HEK293T (cell line): ENCODE measurements around the gene XIRP2.

Experiments used
- ARNT ChIP-seq: fragments of 450-650 bp; IDR thresholded peaks from 2 replicates; pipeline ENCODE4 v1.6.1; 2017; ENCODE audit warnings: mild to moderate bottlenecking
- FOXA1 ChIP-seq: fragments of 450-650 bp; IDR thresholded peaks from 2 replicates; pipeline ENCODE4 v1.6.1; 2016; ENCODE audit warnings: mild to moderate bottlenecking
- FOXK2 ChIP-seq: fragments of 450-650 bp; IDR thresholded peaks from 2 replicates; pipeline ENCODE4 v1.6.1; 2016; ENCODE audit warnings: mild to moderate bottlenecking
- FOXM1 ChIP-seq: fragments of 450-650 bp; IDR thresholded peaks from 2 replicates; pipeline ENCODE4 v1.6.1; 2017; ENCODE audit warnings: mild to moderate bottlenecking, borderline replicate concordance
- SUZ12 ChIP-seq: fragments of 450-650 bp; IDR thresholded peaks from 2 replicates; pipeline ENCODE4 v1.6.1; 2016; ENCODE audit warnings: mild to moderate bottlenecking
- ZNF384 ChIP-seq: fragments of 450-650 bp; IDR thresholded peaks from 2 replicates; pipeline ENCODE4 v1.6.1; 2016

DNA sequence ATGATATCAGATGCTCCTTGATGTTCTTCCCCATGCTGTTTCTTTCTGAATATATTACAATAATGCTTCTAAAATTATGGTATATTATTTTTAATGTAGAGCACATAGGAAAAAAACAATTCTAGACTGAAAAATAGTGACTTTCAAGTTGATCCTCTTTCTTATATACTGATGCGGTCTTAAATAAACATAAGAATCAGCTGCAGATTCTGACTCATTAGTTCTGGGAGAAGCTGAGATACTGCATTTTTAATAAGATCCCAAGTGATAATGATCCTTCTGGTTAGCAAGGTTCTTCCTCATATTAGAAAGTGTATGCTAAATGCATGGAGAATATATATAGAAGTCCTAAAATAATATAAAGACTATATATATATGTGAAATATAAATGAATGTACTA is 124.9 kb downstream of the XIRP2 start:
- TF ChIP-seq FOXA1 (no peak), ZNF384 (no peak), FOXM1 (no peak), SUZ12 (no peak), ARNT (no peak), FOXK2 (no peak)
